ENCODE measurements around the gene ARHGAP5.

Gene ARHGAP5

DNA sequence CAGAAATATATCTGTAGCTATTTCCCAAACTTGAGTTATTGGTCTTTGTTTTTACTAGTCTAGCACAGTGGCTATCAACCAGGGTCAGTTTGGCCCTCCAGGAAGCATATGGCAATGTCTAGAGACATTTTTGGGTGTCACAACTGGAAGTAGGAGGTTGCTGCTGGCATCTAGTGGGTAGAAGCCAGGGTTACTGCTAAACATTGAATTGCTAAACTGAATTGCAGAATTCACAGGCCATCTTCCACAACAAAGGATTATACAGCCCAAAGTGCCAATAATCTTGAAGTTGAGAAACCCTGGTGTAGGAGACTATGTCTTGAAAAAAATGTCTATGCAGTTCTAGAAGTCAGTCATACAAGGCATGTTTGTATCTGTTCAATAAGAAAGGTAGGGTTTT is 27.7 kb downstream of the ARHGAP5 start:
- H3K9ac ChIP-seq (ENCODE audit: low read length), result no peak overlapping the region
- H3K79me2 ChIP-seq (ENCODE audit: insufficient read depth, low read length), result no peaks in the 10 kb centered on the region
- H3K27me3 ChIP-seq (ENCODE audit: insufficient read depth, low read length), result no peaks in the 10 kb centered on the region
- no peak overlapping the region for H3K4me2 ChIP-seq (ENCODE audit: low read length)
- H3K36me3 ChIP-seq (ENCODE audit: insufficient read depth, low read length), result no peaks in the 10 kb centered on the region
- H3K4me1 ChIP-seq (ENCODE audit: insufficient read depth, low read length, severe bottlenecking), result peaks cover 10% of the 10 kb centered on the region
- H3K4me3 ChIP-seq (ENCODE audit: low read depth, low read length, poor library complexity, severe bottlenecking), result no peak overlapping the region
- no peaks in the 10 kb centered on the region for H3K9me2 ChIP-seq (ENCODE audit: low read depth, low read length)
- no peaks in the 10 kb centered on the region for H3K9me3 ChIP-seq (ENCODE audit: low read length)
- TF ChIP-seq EZH2 (IDR thresholded peaks at IDR 0.05; ENCODE audit: borderline replicate concordance, low read length), result no peak
- H4K20me1 ChIP-seq (ENCODE audit: insufficient read depth, low read length), result no peaks in the 10 kb centered on the region
- H3F3A ChIP-seq (ENCODE audit: insufficient read depth, low read length), result no peaks in the 10 kb centered on the region
- H3K27ac ChIP-seq (ENCODE audit: low read depth, low read length, poor library complexity, severe bottlenecking), result no peak overlapping the region
- H2AFZ ChIP-seq (ENCODE audit: low read length), result no peak overlapping the region

DNA sequence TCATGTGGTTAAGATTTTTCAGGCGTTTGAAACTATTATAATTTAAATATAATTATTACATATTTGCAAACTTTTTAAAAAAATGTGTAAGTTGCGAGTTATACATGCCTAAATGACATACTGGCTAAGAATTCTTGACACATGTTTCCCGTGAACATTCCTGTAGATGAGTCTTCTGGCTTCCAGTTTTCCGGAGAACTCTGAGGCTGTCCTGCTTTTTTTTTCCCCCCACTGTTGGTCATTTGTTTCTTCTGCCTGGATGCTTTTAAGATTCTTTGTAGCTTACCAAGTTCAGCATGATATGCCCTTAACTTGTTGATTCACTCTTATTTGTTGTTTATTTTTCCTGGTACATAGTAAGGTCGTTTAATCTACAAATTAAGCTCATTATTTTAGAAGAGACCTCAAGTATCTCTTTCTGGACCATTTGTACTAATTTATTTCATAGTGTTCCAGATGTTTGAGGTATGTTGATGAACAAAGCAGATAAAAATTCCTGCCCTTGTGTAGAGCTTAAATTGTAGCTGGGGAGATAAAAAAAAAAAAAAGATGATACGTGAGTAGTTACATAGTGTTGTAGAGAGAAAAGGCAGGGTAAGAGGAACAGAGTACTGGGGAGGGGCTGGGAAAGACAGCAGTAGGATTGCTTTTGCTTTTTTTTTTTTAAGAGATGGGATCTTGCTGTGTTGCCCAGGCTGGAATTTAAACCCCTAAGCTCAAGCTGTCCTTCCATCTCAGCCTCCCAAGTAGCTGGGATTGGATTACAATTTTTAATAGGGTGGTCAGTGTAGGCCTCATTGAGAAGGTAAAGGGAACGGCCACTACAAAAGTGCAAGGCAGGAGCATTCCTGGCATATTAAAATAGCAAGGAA is 32.8 kb downstream of the ARHGAP5 start:
- H2AFZ ChIP-seq (ENCODE audit: low read length), result no peak overlapping the region
- TF ChIP-seq, protein P1, sequence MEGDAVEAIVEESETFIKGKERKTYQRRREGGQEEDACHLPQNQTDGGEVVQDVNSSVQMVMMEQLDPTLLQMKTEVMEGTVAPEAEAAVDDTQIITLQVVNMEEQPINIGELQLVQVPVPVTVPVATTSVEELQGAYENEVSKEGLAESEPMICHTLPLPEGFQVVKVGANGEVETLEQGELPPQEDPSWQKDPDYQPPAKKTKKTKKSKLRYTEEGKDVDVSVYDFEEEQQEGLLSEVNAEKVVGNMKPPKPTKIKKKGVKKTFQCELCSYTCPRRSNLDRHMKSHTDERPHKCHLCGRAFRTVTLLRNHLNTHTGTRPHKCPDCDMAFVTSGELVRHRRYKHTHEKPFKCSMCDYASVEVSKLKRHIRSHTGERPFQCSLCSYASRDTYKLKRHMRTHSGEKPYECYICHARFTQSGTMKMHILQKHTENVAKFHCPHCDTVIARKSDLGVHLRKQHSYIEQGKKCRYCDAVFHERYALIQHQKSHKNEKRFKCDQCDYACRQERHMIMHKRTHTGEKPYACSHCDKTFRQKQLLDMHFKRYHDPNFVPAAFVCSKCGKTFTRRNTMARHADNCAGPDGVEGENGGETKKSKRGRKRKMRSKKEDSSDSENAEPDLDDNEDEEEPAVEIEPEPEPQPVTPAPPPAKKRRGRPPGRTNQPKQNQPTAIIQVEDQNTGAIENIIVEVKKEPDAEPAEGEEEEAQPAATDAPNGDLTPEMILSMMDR (IDR thresholded peaks at IDR 0.05; ENCODE audit: low read length), result no peak
- no peak for TF ChIP-seq EZH2 (IDR thresholded peaks at IDR 0.05; ENCODE audit: borderline replicate concordance, low read length)
- H3K4me2 ChIP-seq (ENCODE audit: low read length), result no peak overlapping the region
- H3K27me3 ChIP-seq (ENCODE audit: insufficient read depth, low read length), result no peaks in the 10 kb centered on the region
- H3K9me3 ChIP-seq (ENCODE audit: low read length), result no peaks in the 10 kb centered on the region
- H3K4me3 ChIP-seq (ENCODE audit: low read depth, low read length, poor library complexity, severe bottlenecking), result no peak overlapping the region
- no peaks in the 10 kb centered on the region for H3K36me3 ChIP-seq (ENCODE audit: insufficient read depth, low read length)
- H3K79me2 ChIP-seq (ENCODE audit: insufficient read depth, low read length), result no peaks in the 10 kb centered on the region
- no peak overlapping the region for H3K27ac ChIP-seq (ENCODE audit: low read depth, low read length, poor library complexity, severe bottlenecking)
- H3K9ac ChIP-seq (ENCODE audit: low read length), result no peak overlapping the region
- H3K4me1 ChIP-seq (ENCODE audit: insufficient read depth, low read length, severe bottlenecking), result no peaks in the 10 kb centered on the region
- no peaks in the 10 kb centered on the region for H3F3A ChIP-seq (ENCODE audit: insufficient read depth, low read length)
- H4K20me1 ChIP-seq (ENCODE audit: insufficient read depth, low read length), result no peaks in the 10 kb centered on the region
- H3K9me2 ChIP-seq (ENCODE audit: low read depth, low read length), result no peaks in the 10 kb centered on the region

DNA sequence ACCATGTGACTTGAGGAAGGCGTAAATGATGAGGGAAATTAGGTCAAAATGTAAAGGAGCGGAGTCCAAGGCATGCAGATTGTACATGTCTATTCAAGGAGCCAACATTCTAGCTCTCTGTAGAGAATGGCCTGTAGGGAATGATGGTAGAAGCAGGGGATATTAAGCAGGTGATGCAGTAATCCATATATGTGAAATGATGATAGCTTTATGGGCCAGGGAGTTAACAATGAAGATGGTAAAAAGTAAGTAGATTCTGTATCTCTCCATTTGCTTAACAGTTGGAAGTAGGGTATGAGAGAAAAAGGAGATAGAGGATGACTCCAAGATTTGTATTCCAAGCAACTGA is 33.4 kb downstream of the ARHGAP5 start:
- no peaks in the 10 kb centered on the region for H4K20me1 ChIP-seq (ENCODE audit: insufficient read depth, low read length)
- H3K9me2 ChIP-seq (ENCODE audit: low read depth, low read length), result no peaks in the 10 kb centered on the region
- no peaks in the 10 kb centered on the region for H3K79me2 ChIP-seq (ENCODE audit: insufficient read depth, low read length)
- no peak overlapping the region for H3K27ac ChIP-seq (ENCODE audit: low read depth, low read length, poor library complexity, severe bottlenecking)
- H3K27me3 ChIP-seq (ENCODE audit: insufficient read depth, low read length), result no peaks in the 10 kb centered on the region
- H3K9me3 ChIP-seq (ENCODE audit: low read length), result no peaks in the 10 kb centered on the region
- no peaks in the 10 kb centered on the region for H3F3A ChIP-seq (ENCODE audit: insufficient read depth, low read length)
- no peaks in the 10 kb centered on the region for H3K36me3 ChIP-seq (ENCODE audit: insufficient read depth, low read length)
- TF ChIP-seq EZH2 (IDR thresholded peaks at IDR 0.05; ENCODE audit: borderline replicate concordance, low read length), result no peak
- TF ChIP-seq, protein P1 (IDR thresholded peaks at IDR 0.05; ENCODE audit: low read length), result no peak
- H3K4me1 ChIP-seq (ENCODE audit: insufficient read depth, low read length, severe bottlenecking), result no peaks in the 10 kb centered on the region
- H3K4me3 ChIP-seq (ENCODE audit: low read depth, low read length, poor library complexity, severe bottlenecking), result no peak overlapping the region
- H3K9ac ChIP-seq (ENCODE audit: low read length), result no peak overlapping the region
- no peak overlapping the region for H2AFZ ChIP-seq (ENCODE audit: low read length)
- H3K4me2 ChIP-seq (ENCODE audit: low read length), result no peak overlapping the region

DNA sequence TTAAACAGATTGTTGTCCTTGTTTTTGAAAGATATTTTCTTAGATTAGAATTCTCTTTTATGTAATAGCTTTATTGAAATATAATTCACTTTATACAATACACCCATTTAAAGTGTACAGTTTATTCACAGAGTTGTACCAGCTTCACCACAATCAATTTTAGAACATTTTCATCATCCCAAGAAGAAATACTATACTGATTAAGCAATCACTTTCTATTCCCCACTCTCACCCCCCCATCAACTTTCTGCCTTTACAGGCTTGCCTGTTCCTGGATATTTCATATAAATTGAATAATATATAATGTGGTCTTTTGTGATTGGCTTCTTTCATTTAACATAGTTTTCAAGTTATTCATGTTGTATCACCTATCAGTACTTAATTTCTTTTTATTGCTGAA is 44.4 kb downstream of the ARHGAP5 start:
- Histone ChIP-seq H3K4me2 (ENCODE audit: low read length) (no peak overlapping the region), H3K9ac (ENCODE audit: low read length) (no peak overlapping the region), H4K20me1 (ENCODE audit: insufficient read depth, low read length) (no peaks in the 10 kb centered on the region), H3K9me3 (ENCODE audit: low read length) (no peaks in the 10 kb centered on the region), H3K9me2 (ENCODE audit: low read depth, low read length) (no peaks in the 10 kb centered on the region), H3K27ac (ENCODE audit: low read depth, low read length, poor library complexity, severe bottlenecking) (no peak overlapping the region), H3K36me3 (ENCODE audit: insufficient read depth, low read length) (no peaks in the 10 kb centered on the region), H3K4me3 (ENCODE audit: low read depth, low read length, poor library complexity, severe bottlenecking) (no peak overlapping the region), H3F3A (ENCODE audit: insufficient read depth, low read length) (no peaks in the 10 kb centered on the region), H2AFZ (ENCODE audit: low read length) (no peak overlapping the region), H3K27me3 (ENCODE audit: insufficient read depth, low read length) (no peaks in the 10 kb centered on the region), H3K79me2 (ENCODE audit: insufficient read depth, low read length) (no peaks in the 10 kb centered on the region), H3K4me1 (ENCODE audit: insufficient read depth, low read length, severe bottlenecking) (no peaks in the 10 kb centered on the region)
- TF ChIP-seq, protein P1 (IDR thresholded peaks at IDR 0.05; ENCODE audit: low read length), result no peak
- no peak for TF ChIP-seq EZH2 (IDR thresholded peaks at IDR 0.05; ENCODE audit: borderline replicate concordance, low read length)

Measured in OCI-LY1 (cell line).